Ramos (cell line): ENCODE results near the gene CALM3.

Source experiments
- in situ Hi-C: fragments of 300-500 bp; cut with MboI; formaldehyde crosslinking; loops from one replicate; pipeline ENCODE4 v1.14.3; 2022; ENCODE audit warnings: low sequenced_read_pairs; ENCODE audit not compliant: unreplicated experiment

CALM3 gene

DNA sequence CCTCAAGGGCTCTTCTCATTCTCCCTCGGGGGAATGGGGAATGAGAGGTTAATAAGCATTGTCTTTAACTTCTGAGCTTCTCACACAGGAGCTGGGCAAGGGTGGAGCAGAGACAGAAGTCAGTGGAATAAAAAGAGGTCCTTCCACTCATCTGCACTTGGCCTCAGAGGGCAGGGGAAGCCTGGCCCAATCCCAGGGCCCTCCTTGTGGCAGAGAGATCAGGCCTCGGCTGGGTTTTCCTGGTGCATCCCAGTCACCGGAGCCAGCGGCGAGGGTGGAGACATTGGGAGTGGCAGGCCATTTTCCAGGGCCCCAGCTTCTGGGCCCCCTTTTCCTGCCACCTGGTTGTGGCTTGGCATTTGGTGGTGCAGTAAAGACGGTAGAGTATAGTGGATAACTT lies 10.6 kb downstream of the CALM3 start:
- in situ Hi-C loops = loop anchor here (5.0 kb wide), 1 partner anchor 51 kb away; the partner anchor contains the start of gene DACT3

DNA sequence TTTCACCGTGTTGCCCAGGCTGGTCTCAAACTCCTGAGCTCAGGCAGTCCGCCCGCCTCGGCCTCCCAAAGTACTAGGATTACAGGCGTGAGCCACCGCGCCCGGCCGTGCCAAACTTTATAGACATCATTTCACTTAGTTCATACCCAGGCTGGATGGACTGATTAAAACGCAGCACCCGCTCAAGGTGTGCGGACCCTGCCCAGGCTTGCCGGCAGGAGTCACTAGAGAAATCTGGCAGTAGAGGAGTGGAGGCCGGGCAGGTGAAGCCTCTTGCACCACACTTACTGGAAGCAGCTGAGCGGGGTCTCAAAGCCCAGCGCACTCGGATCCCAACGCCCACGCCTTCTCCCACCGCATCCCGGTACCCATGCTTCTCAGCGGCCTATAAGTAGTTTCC lies 12.4 kb downstream of the CALM3 start:
- in situ Hi-C loops = loop anchor here (5.0 kb wide), 1 partner anchor 49 kb away; the partner anchor contains the start of gene DACT3

DNA sequence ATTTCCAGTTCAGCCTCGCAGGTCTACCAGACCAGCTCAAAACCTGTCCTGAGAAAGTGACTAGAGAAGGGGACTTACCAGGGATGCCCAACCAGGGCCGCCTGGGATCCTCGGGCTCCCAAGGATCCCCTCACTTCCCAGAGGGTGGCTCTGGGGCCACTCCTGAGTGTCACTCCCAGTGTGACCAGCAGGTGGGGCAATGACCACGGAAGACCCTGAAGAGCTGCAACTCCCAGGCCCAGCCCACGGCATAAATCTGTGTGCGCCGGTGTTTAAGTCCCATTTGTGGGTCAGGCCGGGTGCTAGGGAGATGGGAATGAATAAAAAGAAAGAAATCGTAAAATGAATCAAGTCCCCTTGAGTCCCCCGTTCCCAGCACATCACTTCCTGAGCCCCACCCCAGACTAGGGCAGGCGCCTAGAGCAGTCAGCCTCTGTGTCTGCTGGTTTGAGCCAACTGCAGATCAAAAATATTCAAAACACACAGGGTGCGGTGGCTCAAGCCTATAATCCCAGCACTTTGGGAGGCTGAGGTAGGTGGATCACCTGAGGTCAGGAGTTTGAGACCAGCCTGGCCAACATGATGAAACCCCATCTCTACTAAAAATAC lies 13.1 kb downstream of the CALM3 start:
- in situ Hi-C loops = loop anchor here (5.0 kb wide), 1 partner anchor 48 kb away; the partner anchor contains the start of gene DACT3

DNA sequence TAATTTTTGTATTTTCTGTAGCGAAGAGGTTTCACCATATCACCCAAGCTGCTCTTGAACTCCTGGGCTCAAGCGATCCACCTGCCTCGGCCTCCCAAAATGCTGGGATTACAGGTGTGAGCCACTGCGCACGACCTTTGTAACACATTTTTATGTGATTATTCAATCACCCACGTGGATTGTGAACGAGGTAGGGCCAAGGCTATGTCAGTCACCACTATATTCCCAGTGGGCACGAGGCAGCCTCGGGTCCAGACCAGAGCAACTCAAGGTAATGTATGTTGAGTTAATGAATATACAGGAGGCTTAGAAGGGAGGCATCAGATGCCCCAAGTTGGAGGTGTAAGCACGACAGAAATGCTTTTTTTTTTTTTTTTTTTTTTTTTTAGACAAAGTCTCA lies 14.8 kb downstream of the CALM3 start:
- in situ Hi-C loops = no loop called here

DNA sequence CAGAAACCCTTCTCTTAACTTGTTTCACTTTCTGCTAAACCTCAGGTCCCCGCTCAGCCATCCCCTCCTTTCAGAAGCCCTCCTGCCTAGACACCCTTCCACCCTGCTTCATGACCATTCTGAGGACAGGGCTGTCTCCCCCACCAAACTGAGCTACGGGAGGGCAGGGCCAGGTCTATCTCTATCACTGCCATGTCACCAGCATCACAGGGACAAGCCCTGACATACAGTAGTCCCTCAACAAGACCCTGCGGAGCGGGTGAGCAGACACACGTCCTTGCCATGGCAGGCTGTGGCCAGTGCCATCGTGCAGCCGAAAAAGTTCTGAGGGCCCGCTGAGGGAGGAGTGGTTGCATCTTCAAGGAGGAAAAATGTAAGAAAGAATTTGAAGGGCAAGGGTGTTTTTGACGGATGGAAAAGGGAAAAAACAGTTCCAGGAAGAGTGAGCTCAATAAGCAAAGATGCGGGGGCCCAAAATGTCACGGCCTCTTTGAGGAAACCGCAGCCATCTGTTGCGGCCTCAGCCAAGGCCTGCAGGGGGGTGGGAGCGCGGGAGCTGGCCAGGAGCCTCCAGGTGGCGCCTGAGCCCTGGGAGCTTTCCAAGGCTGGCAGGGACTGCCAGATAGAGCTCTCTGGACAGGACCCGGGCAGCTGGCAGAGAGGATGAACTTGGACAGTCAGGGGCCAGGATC lies 15.6 kb downstream of the CALM3 start:
- in situ Hi-C loops = no loop called here

DNA sequence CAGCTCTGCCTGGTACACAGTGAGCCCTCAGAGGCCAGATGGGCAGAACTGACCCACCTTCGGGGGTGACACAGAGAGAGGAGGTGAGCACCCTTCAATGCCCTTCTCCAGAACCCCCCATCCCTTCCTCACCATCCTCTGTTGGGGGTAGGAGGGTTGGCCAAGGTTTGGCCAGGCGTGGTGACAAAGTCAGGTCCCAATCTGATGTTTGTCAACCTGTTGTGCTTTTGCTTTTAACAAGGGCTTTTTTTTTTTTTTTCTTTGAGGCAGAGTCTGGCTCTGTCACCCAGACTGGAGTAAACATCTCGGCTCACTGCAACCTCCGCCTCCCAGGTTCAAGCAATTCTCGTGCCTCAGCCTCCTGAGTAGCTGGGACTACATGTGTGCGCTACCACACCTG lies 16.5 kb downstream of the CALM3 start:
- in situ Hi-C loops = no loop called here

DNA sequence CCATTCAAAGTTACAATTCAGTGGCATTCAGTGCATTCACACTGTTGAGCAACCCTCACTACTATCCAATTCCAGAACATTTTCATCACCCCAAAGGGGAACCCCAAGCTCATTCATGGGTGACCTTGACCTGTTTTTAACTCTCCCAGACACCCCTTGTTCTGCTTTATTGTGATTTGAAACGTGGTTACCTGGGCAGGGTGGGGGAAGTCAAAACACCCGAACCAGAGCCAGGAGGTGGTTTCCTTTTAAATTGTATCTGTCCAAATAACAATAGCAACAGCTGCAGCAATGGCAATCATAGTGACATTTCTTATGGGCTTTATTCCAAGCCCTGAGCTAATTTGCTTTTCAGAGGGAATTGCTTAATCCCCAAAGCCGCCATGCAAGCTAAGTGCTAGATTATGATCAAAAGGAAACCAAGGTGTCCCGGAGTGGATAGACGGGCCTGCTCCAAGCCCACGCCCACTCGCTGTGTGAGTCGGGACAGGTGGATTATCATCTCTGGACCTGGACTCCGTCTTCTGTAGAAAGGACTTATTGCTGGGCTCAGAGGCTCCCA lies 17.6 kb downstream of the CALM3 start:
- in situ Hi-C loops = no loop called here

DNA sequence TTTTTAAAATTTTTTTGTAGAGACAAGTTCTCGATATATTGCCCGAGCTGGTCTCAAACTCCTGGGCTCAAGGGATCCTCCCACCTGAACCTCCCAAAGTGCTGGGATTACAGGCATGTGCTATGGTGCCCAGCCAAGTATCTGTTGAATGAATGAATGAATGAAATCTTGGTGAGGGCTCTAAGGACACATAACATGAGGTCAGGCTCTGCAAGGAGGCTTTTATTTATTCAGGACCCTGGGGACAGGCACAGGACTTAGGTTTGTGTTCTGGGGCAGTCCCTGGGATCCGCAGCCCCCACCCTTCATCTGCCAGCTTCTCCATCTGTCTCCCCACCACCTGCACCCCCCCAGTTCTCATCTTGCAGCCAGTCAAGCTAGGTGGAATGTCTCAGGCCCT lies 19.1 kb downstream of the CALM3 start:
- in situ Hi-C loops = loop anchor here (10.0 kb wide), 1 partner anchor 215 kb away; no protein-coding TSS in a partner anchor

DNA sequence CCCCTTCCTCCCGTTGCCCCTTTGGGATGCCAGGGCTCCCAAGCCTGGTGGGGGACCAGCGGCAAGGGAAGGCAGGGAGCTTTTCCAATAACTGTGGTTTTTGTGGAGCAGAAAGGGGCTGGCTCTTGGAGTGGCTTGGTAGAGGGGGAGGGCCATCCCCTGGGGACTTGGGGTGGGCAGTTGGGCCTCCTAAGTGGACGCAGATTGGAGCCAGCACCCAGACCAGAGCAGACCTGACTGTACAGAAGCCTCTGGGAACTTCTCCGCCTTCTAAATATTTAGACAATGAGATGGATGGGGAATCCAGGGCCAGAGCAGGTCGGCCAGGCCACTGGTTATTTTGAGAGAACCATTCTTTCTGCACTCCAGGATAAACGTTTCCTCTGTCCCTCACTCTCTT lies 19.6 kb downstream of the CALM3 start:
- in situ Hi-C loops = loop anchor here (10.0 kb wide), 1 partner anchor 214 kb away; no protein-coding TSS in a partner anchor

DNA sequence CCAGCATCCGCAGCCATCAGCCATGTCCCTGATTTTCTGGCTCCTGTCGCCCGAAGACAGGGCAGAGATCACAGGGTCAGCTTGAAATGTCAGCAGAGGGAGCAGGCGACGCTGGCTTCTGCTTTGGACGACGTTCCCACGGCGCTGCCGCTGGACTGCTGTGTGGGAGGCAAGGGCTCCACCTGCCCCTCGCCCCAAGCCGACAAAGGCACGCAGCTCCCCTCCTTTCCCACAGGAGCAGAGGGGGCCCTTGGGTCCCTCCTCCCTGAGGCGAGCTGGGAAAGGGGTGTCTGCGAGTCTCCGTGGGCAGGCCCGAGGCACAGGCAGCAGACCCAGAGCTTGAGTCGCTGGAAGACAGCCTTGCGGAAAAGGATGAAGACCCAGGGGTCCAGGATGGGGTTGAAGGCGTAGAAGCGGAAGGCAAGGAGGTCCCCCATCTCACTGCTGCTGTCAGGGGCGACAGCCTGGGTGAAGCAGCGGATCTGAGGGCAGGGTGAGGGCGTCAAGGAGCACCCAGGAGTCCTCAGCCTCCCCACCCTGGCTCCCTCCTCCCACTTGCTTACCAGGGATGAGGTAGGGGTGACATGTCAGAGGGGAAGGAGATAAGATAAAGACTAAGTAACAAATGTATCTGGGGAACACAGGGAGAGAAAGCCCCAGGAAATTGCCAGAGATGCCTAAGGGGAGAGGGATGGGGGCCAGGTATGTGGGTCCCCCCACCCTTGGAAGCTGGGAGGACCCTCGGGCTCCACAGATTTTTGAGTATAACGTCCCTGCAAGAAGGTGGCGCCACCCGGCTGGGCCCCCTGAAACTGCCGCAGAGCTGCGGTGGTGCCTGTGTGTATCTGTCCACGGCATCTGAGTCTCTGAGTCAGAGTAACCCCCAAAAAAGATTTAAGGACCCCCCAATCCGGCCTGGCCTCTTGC lies 20.3 kb downstream of the CALM3 start:
- in situ Hi-C loops = loop anchor here (10.0 kb wide), 1 partner anchor 213 kb away; no protein-coding TSS in a partner anchor

DNA sequence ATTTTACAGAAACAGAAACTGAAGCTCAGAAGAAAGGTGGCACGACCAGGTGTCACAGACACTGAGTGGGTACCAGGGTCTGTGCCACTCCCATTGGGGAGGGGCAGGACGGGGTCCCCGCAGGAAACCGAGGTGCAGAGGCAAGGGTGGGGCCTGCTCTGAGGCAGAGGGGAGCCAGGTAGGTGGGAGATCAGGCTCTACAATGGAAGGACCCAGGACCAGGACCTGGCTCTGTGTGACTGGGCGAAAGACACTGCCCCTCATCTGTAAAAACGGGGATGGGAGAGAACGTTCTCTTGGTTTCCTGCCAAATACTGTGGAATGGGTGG lies 21.0 kb downstream of the CALM3 start:
- in situ Hi-C loops = loop anchor here (10.0 kb wide), 1 partner anchor 213 kb away; no protein-coding TSS in a partner anchor

DNA sequence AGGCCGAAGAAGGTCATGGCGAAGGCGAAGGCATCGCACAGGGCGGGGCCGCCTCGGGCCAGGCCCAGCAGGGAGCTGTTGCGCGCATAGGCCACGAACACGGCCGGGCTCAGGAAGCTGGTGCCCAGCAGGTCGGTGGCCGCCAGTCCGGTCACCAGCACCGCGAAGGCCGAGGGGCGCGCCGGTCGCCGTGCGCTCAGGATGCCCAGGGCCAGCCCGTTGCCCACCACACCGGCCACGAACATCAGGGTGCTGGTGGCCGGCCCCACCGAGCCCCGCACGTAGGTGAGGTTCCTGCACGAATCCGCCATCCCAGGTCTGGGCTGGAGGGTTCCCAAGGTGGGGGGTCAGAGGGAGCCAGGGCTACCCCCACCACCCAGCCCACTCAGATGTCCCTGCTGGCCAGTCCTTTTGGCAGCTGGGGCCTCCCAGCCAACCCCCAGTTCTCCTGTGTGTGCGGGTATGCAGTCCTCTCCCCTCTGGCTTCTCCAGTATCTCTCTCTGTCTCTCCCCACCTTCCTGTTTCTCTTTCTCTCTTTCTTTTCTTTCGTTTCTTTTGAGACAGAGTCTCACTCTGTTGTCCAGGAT lies 22.9 kb downstream of the CALM3 start:
- in situ Hi-C loops = loop anchor here (10.0 kb wide), 1 partner anchor 211 kb away; no protein-coding TSS in a partner anchor

DNA sequence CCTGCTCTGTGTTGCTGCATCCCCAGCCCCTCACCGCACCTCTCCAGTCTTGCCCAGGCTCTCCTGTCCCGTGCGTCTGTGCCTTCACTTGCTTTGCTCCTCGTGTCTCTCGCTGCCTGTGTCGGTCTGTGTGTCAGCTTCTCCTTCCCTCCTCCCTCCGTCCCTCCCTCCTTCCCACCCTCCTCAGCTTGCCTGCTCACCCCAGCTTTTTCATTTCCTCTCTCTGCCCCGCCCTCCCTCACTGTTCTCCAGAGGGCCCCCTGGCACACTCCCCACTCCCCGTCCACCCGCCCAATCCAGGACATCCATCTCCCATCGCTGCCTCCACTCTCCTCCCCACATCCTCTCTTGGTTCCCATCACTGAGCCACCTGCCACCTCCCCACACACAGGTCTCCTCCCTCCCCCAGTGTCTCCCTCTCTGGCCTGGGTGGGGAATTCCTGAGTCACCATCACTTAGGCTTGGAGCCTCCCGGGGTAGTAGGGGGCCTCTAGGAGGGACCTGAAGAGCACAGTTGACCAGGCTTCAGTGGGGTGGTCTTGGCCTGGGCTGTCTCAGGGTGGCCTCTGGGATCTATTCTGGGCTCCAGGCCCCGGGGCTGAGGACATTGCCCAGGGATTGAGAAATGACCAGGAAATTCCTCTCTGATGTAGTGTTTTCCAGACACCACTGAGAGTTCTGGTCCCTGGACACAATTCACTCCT lies 24.0 kb downstream of the CALM3 start, which contains the start of gene PTGIR:
PTGIR (minus strand) TSS at position 132 of the 704 bp plus-strand sequence. CDS start 864 bp downstream, outside the sequence.
- in situ Hi-C loops = loop anchor here (10.0 kb wide), 1 partner anchor 210 kb away; no protein-coding TSS in a partner anchor

DNA sequence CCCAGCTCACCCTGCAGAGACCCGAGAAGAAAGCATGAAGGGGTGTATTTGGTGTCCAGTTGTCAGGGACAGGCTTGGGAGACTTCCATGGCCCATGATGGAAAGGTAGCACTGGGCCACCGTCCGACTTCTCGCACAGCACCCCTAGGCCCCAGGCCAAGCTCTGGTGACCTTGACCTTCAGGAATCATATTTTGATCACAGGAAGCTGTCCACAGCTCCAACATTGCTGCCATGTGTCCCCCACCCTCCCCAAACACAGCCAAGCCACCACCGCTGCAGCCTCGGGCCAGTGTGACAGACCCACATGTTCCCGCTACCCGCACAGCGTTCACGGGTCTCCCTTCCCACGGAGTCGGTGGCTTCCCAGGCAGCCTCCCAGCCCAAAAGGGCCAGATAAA lies 24.6 kb downstream of the CALM3 start:
- in situ Hi-C loops = loop anchor here (10.0 kb wide), 1 partner anchor 209 kb away; no protein-coding TSS in a partner anchor

DNA sequence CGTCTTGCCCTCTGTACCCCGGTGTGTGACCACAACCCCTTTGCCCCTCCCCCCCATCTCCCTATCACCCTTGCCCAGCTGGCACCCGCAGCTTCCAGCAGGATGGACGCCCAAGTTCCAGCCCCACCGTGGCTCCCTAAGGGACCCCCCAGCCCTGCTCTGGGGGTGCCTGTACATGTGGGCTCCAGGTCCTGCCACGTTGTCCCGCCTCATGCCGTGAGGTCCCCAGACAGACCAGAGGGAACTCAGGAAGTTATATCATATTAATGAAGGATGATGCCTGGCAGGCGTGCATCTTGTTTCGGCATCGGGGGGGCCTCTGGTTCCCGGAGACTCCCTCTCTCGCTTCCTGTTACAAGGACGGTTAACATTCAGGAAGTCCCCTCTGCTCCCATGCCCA lies 25.3 kb downstream of the CALM3 start:
- in situ Hi-C loops = loop anchor here (10.0 kb wide), 1 partner anchor 208 kb away; no protein-coding TSS in a partner anchor

DNA sequence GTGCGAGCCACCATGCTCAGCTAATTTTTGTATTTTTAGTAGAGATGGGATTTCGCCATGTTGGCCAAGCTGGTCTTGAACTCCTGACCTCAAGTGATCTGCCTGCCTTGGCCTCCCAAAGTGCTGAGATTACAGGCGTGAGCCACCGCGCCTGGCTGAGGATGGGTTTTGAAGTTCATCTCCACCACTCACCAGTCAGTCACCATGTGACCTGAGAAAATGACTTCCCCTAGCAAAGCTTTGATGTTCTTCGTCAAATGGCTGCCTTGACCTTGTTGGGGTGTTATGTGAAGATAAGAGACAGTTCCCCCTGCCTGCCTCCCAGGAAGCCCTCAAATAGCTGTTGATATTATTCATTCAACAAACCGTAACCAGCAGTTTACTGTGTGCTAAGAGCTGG lies 27.8 kb downstream of the CALM3 start:
- in situ Hi-C loops = loop anchor here (10.0 kb wide), 1 partner anchor 206 kb away; no protein-coding TSS in a partner anchor

DNA sequence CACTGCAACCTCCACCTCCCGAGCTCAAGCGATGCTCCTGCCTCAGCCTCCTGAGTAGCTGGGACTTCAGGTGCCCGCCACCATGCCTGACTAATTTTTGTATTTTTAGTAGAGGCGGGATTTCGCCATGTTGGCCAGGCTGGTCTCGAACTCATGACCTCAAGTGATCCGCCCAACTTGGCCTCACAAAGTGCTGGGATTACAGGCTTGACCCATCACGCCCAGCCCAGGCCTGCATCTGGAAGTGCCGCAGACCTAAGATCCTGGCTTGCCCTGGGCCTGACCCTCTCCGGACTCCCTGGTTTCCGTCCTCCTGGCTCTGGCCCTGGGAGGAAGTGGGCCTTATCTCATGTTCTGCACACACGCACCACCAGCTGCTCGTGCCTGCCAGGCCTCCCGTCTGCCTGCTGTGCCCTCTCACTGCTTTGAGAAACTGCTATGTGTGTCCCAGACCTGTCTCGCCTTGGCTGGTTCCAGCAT lies 28.5 kb downstream of the CALM3 start:
- in situ Hi-C loops = loop anchor here (10.0 kb wide), 1 partner anchor 205 kb away; no protein-coding TSS in a partner anchor

DNA sequence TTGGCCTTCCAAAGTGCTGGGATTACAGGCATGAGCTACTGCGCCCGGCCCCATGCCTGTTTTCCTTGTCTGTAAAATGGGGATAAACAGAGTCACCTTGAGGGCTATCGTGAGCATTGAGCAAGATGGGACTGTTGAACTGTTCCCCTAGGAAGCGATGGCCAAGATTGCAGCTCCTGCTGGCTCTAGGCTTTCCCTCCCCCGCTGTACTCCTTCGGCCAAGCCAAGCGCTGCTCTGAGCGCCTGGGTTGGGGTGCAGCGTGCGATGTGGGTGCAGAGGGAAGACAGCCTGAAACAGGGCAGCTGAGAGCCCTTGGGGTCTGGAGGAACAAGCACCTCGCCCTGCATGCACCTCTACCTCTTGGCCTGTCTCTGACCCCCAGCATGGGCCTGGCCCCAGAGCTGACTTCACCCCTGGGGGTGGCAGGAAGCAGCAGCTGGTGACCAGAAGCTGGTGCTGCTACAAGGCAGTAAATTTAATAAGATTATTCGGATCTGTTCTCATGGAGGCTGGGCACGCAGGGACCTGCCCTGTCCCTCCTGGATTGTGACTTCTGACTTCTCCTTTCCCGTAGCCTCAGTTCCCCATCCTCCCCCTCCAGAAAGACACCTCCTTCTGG lies 29.6 kb downstream of the CALM3 start:
- in situ Hi-C loops = no loop called here
